HG03442 (cell line): Measurements from ENCODE around the gene COL4A1.

Experiments used
- ATAC-seq: cut with Tn5 transposase; IDR thresholded peaks from one replicate; pipeline ENCODE4 v1.9.1; 2021; ENCODE audit warnings: mild to moderate bottlenecking, moderate library complexity; ENCODE audit not compliant: unreplicated experiment

Gene COL4A1

GRCh38 chr13:110210604-110210985 lies 96.4 kb downstream of the COL4A1 start:
- no peak for ATAC-seq

- no peak for ATAC-seq
Measured at GRCh38 chr13:110209950-110210603, 96.9 kb downstream of the COL4A1 start.

GRCh38 chr13:110208116-110208515 lies 98.8 kb downstream of the COL4A1 start:
- ATAC-seq: no peak

GRCh38 chr13:110206996-110207395 lies 100.0 kb downstream of the COL4A1 start:
- no peak for ATAC-seq

- no peak for ATAC-seq
Measured at GRCh38 chr13:110206185-110206584, 100.8 kb downstream of the COL4A1 start.

GRCh38 chr13:110201114-110201513 lies 105.8 kb downstream of the COL4A1 start:
- no peak for ATAC-seq

- no peak for ATAC-seq
Measured at GRCh38 chr13:110200276-110200870, 106.6 kb downstream of the COL4A1 start.

- ATAC-seq: no peak
Measured at GRCh38 chr13:110199046-110199831, 107.7 kb downstream of the COL4A1 start.

GRCh38 chr13:110197471-110197870 lies 109.5 kb downstream of the COL4A1 start:
- ATAC-seq: no peak

GRCh38 chr13:110197026-110197425 lies 109.9 kb downstream of the COL4A1 start:
- no peak for ATAC-seq

GRCh38 chr13:110195547-110196485 lies 111.1 kb downstream of the COL4A1 start:
- no peak for ATAC-seq

- ATAC-seq: no peak
Measured at GRCh38 chr13:110194451-110194850, 112.5 kb downstream of the COL4A1 start.

- no peak for ATAC-seq
Measured at GRCh38 chr13:110193491-110193890, 113.5 kb downstream of the COL4A1 start.

- no peak for ATAC-seq
Measured at GRCh38 chr13:110192472-110192871, 114.5 kb downstream of the COL4A1 start.

- ATAC-seq: no peak
Measured at GRCh38 chr13:110187641-110188161, 119.3 kb downstream of the COL4A1 start.

GRCh38 chr13:110186231-110186855 lies 120.6 kb downstream of the COL4A1 start:
- ATAC-seq: no peak

GRCh38 chr13:110185696-110186095 lies 121.3 kb downstream of the COL4A1 start:
- ATAC-seq: no peak

GRCh38 chr13:110183910-110184309 lies 123.0 kb downstream of the COL4A1 start:
- no peak for ATAC-seq

- no peak for ATAC-seq
Measured at GRCh38 chr13:110182461-110182860, 124.5 kb downstream of the COL4A1 start.

- ATAC-seq: no peak
Measured at GRCh38 chr13:110182003-110182402, 125.0 kb downstream of the COL4A1 start.
